ENCODE measurements around the gene SS18L1.

SS18L1 gene

GRCh38 chr20:62143081-62143956 lies at the start of gene SS18L1, which contains the start of gene PSMA7:
Gene SS18L1 (plus strand): TSS chr20:62143769. CDS start chr20:62143821, 52 bp downstream.
Gene PSMA7 (minus strand): TSS chr20:62143394. CDS start chr20:62143303, 91 bp downstream.
- TF ChIP-seq CTCF (IDR thresholded peaks at IDR 0.05; ENCODE audit: insufficient read depth, low read depth, low read length, missing control alignments) = no peak
- peak within 1 kb of the TSS; percentile 72 for H3K4me3 ChIP-seq (ENCODE audit: low read depth, low read length)
- DNase-seq (ENCODE audit: low read depth) = peak; percentile 95

- TF ChIP-seq CTCF (IDR thresholded peaks at IDR 0.05; ENCODE audit: insufficient read depth, low read depth, low read length, missing control alignments) = no peak
- no peak overlapping the region for H3K4me3 ChIP-seq (ENCODE audit: low read depth, low read length)
- DNase-seq (ENCODE audit: low read depth) = no peak
Observed at GRCh38 chr20:62096421-62097380, 46.9 kb upstream of the SS18L1 start.

- no peak for TF ChIP-seq CTCF (IDR thresholded peaks at IDR 0.05; ENCODE audit: insufficient read depth, low read depth, low read length, missing control alignments)
- no peak overlapping the region for H3K4me3 ChIP-seq (ENCODE audit: low read depth, low read length)
- DNase-seq (ENCODE audit: low read depth) = no peak
Observed at GRCh38 chr20:62097881-62098407, 45.6 kb upstream of the SS18L1 start.

- no peak for TF ChIP-seq CTCF (IDR thresholded peaks at IDR 0.05; ENCODE audit: insufficient read depth, low read depth, low read length, missing control alignments)
- DNase-seq (ENCODE audit: low read depth) = no peak
- no peak overlapping the region for H3K4me3 ChIP-seq (ENCODE audit: low read depth, low read length)
Observed at GRCh38 chr20:62101078-62101477, 42.5 kb upstream of the SS18L1 start.

GRCh38 chr20:62103508-62104233 lies 39.9 kb upstream of the SS18L1 start:
- TF ChIP-seq CTCF (IDR thresholded peaks at IDR 0.05; ENCODE audit: insufficient read depth, low read depth, low read length, missing control alignments) = no peak
- H3K4me3 ChIP-seq (ENCODE audit: low read depth, low read length) = no peak overlapping the region
- no peak for DNase-seq (ENCODE audit: low read depth)

- no peak overlapping the region for H3K4me3 ChIP-seq (ENCODE audit: low read depth, low read length)
- no peak for DNase-seq (ENCODE audit: low read depth)
- no peak for TF ChIP-seq CTCF (IDR thresholded peaks at IDR 0.05; ENCODE audit: insufficient read depth, low read depth, low read length, missing control alignments)
Observed at GRCh38 chr20:62104234-62104789, 39.3 kb upstream of the SS18L1 start.

Measured in GM12865 (cell line).